ENCODE data around the gene USP49.
"Not testable (repeated sequence)": the region's sequence is repeated elsewhere in the genome, so short reads cannot be mapped to it uniquely, and the experiment has no call there.

Gene USP49

GRCh38 chr6:41895300-41896233 is at the start of gene USP49:
USP49 (minus strand) TSS chr6:41895375; CDS start chr6:41806983, 88,392 bp downstream.
- H3K36me3 ChIP-seq (ENCODE audit: control insufficient read depth, insufficient read depth, low read length): 0 out of 2 replicates have a peak, but pooled peaks cover 4% of the 10 kb centered on the region
- peak within 1 kb of the TSS; percentile 82 for H3K9ac ChIP-seq (ENCODE audit: low read depth, low read length)
- H3K4me1 ChIP-seq (ENCODE audit: control insufficient read depth, insufficient read depth, low read length): peaks cover 30% of the 10 kb centered on the region
- H3K4me3 ChIP-seq (ENCODE audit: low read depth, low read length): peak within 1 kb of the TSS; percentile 91
- H3K27ac ChIP-seq (ENCODE audit: low read depth, low read length): peak within 1 kb of the TSS; percentile 92
- peaks cover 3% of the 10 kb centered on the region; the same call in 1 of the 2 replicates for H3K27me3 ChIP-seq (ENCODE audit: control insufficient read depth, insufficient read depth, low read length)
- no peaks in the 10 kb centered on the region for H3K9me3 ChIP-seq (ENCODE audit: control insufficient read depth, insufficient read depth, low read length)

- peaks cover 7% of the 10 kb centered on the region; the same call in 1 of the 2 replicates for H3K27me3 ChIP-seq (ENCODE audit: control insufficient read depth, insufficient read depth, low read length)
- H3K9me3 ChIP-seq (ENCODE audit: control insufficient read depth, insufficient read depth, low read length): no peaks in the 10 kb centered on the region
- no peaks in the 10 kb centered on the region for H3K36me3 ChIP-seq (ENCODE audit: control insufficient read depth, insufficient read depth, low read length)
- no peak overlapping the region for H3K27ac ChIP-seq (ENCODE audit: low read depth, low read length)
- H3K4me3 ChIP-seq (ENCODE audit: low read depth, low read length): no peak overlapping the region
- no peak overlapping the region for H3K9ac ChIP-seq (ENCODE audit: low read depth, low read length)
- peaks cover 24% of the 10 kb centered on the region for H3K4me1 ChIP-seq (ENCODE audit: control insufficient read depth, insufficient read depth, low read length)
These were observed 48.3 kb upstream of the USP49 start for GRCh38 chr6:41943456-41943855.

- not testable (repeated sequence) for H3K36me3 ChIP-seq (ENCODE audit: control insufficient read depth, insufficient read depth, low read length); H3K4me3 ChIP-seq (ENCODE audit: low read depth, low read length); H3K9ac ChIP-seq (ENCODE audit: low read depth, low read length); H3K27me3 ChIP-seq (ENCODE audit: control insufficient read depth, insufficient read depth, low read length); H3K27ac ChIP-seq (ENCODE audit: low read depth, low read length); H3K9me3 ChIP-seq (ENCODE audit: control insufficient read depth, insufficient read depth, low read length)
- H3K4me1 ChIP-seq (ENCODE audit: control insufficient read depth, insufficient read depth, low read length): peaks cover 26% of the 10 kb centered on the region
These were observed 47.7 kb upstream of the USP49 start for GRCh38 chr6:41942882-41943281.

GRCh38 chr6:41942067-41942851 is 47.1 kb upstream of the USP49 start:
- peaks cover 26% of the 10 kb centered on the region for H3K4me1 ChIP-seq (ENCODE audit: control insufficient read depth, insufficient read depth, low read length)
- H3K4me3 ChIP-seq (ENCODE audit: low read depth, low read length): peak overlapping the region; percentile 91
- H3K27ac ChIP-seq (ENCODE audit: low read depth, low read length): no peak overlapping the region
- H3K36me3 ChIP-seq (ENCODE audit: control insufficient read depth, insufficient read depth, low read length): peaks cover 5% of the 10 kb centered on the region; the same call in 1 of the 2 replicates
- H3K9ac ChIP-seq (ENCODE audit: low read depth, low read length): no peak overlapping the region
- no peaks in the 10 kb centered on the region for H3K9me3 ChIP-seq (ENCODE audit: control insufficient read depth, insufficient read depth, low read length)
- H3K27me3 ChIP-seq (ENCODE audit: control insufficient read depth, insufficient read depth, low read length): peaks cover 7% of the 10 kb centered on the region; the same call in 1 of the 2 replicates

- Histone ChIP-seq H3K27me3 (ENCODE audit: control insufficient read depth, insufficient read depth, low read length) (peaks cover 7% of the 10 kb centered on the region; the same call in 1 of the 2 replicates), H3K4me3 (ENCODE audit: low read depth, low read length) (peak within 1 kb of the TSS; percentile 91), H3K36me3 (ENCODE audit: control insufficient read depth, insufficient read depth, low read length) (peaks cover 13% of the 10 kb centered on the region), H3K9ac (ENCODE audit: low read depth, low read length) (peak within 1 kb of the TSS; percentile 16; the same call in 1 of the 2 replicates), H3K27ac (ENCODE audit: low read depth, low read length) (no peak within 1 kb of the TSS), H3K9me3 (ENCODE audit: control insufficient read depth, insufficient read depth, low read length) (no peaks in the 10 kb centered on the region), H3K4me1 (ENCODE audit: control insufficient read depth, insufficient read depth, low read length) (peaks cover 26% of the 10 kb centered on the region)
These were observed 46.3 kb upstream of the USP49 start, which contains the start of gene CCND3 for GRCh38 chr6:41941280-41942066. CCND3 (minus strand) TSS chr6:41941808; CDS start chr6:41941649, 159 bp downstream.

GRCh38 chr6:41940759-41941279 is 45.6 kb upstream of the USP49 start:
- Histone ChIP-seq H3K9ac (ENCODE audit: low read depth, low read length) (peak overlapping the region; percentile 16; the same call in 1 of the 2 replicates), H3K36me3 (ENCODE audit: control insufficient read depth, insufficient read depth, low read length) (peaks cover 14% of the 10 kb centered on the region), H3K27me3 (ENCODE audit: control insufficient read depth, insufficient read depth, low read length) (peaks cover 7% of the 10 kb centered on the region; the same call in 1 of the 2 replicates), H3K4me1 (ENCODE audit: control insufficient read depth, insufficient read depth, low read length) (peaks cover 26% of the 10 kb centered on the region), H3K27ac (ENCODE audit: low read depth, low read length) (no peak overlapping the region), H3K4me3 (ENCODE audit: low read depth, low read length) (peak overlapping the region; percentile 91), H3K9me3 (ENCODE audit: control insufficient read depth, insufficient read depth, low read length) (no peaks in the 10 kb centered on the region)

GRCh38 chr6:41939848-41940758 is 44.9 kb upstream of the USP49 start:
- Histone ChIP-seq H3K36me3 (ENCODE audit: control insufficient read depth, insufficient read depth, low read length) (peaks cover 21% of the 10 kb centered on the region), H3K27me3 (ENCODE audit: control insufficient read depth, insufficient read depth, low read length) (peaks cover 7% of the 10 kb centered on the region; the same call in 1 of the 2 replicates), H3K9ac (ENCODE audit: low read depth, low read length) (no peak overlapping the region), H3K27ac (ENCODE audit: low read depth, low read length) (peak overlapping the region; percentile 74), H3K4me1 (ENCODE audit: control insufficient read depth, insufficient read depth, low read length) (peaks cover 26% of the 10 kb centered on the region), H3K9me3 (ENCODE audit: control insufficient read depth, insufficient read depth, low read length) (no peaks in the 10 kb centered on the region), H3K4me3 (ENCODE audit: low read depth, low read length) (peak overlapping the region; percentile 91)

GRCh38 chr6:41939176-41939847 is 44.1 kb upstream of the USP49 start:
- peak overlapping the region; percentile 15; the same call in 1 of the 2 replicates for H3K4me3 ChIP-seq (ENCODE audit: low read depth, low read length)
- peaks cover 26% of the 10 kb centered on the region for H3K4me1 ChIP-seq (ENCODE audit: control insufficient read depth, insufficient read depth, low read length)
- peaks cover 7% of the 10 kb centered on the region; the same call in 1 of the 2 replicates for H3K27me3 ChIP-seq (ENCODE audit: control insufficient read depth, insufficient read depth, low read length)
- peak overlapping the region; percentile 74 for H3K27ac ChIP-seq (ENCODE audit: low read depth, low read length)
- H3K9ac ChIP-seq (ENCODE audit: low read depth, low read length): no peak overlapping the region
- H3K9me3 ChIP-seq (ENCODE audit: control insufficient read depth, insufficient read depth, low read length): no peaks in the 10 kb centered on the region
- peaks cover 29% of the 10 kb centered on the region for H3K36me3 ChIP-seq (ENCODE audit: control insufficient read depth, insufficient read depth, low read length)

- H3K9ac ChIP-seq (ENCODE audit: low read depth, low read length): no peak overlapping the region
- H3K4me1 ChIP-seq (ENCODE audit: control insufficient read depth, insufficient read depth, low read length): peaks cover 26% of the 10 kb centered on the region
- H3K27ac ChIP-seq (ENCODE audit: low read depth, low read length): peak overlapping the region; percentile 51
- H3K9me3 ChIP-seq (ENCODE audit: control insufficient read depth, insufficient read depth, low read length): no peaks in the 10 kb centered on the region
- H3K4me3 ChIP-seq (ENCODE audit: low read depth, low read length): 0 out of 2 replicates have a peak overlapping the region, but pooled peaks have one; percentile 7
- peaks cover 35% of the 10 kb centered on the region for H3K36me3 ChIP-seq (ENCODE audit: control insufficient read depth, insufficient read depth, low read length)
- peaks cover 7% of the 10 kb centered on the region; the same call in 1 of the 2 replicates for H3K27me3 ChIP-seq (ENCODE audit: control insufficient read depth, insufficient read depth, low read length)
These were observed 43.5 kb upstream of the USP49 start for GRCh38 chr6:41938590-41939175.
